Stimulated activated naive CD8-positive, alpha-beta T cell treated with anti-CD3 and anti-CD28 coated beads, Interleukin-15, amount 100 ng/mL, for 72 hours (primary cell): ENCODE results near the gene PCMTD2.

Experiments
- ATAC-seq: fragments of 150-1000 bp; cut with Tn5 transposase; 2 replicates; pipeline ENCODE4 v1.10.0; 2021; ENCODE audit warnings: mild to moderate bottlenecking, moderate library complexity
- DNase-seq, 2 donors: peaks; one replicate each; pipeline ENCODE4 v3.0.0; 2021 to 2022
- H3K27ac Mint-ChIP-seq, 2 donors: one replicate each; pipeline ENCODE4 v1.8.0; 2022; ENCODE audit warnings: mild to moderate bottlenecking in 2 of 2, mixed read lengths in 2 of 2, moderate library complexity in 2 of 2
- H3K27me3 Mint-ChIP-seq: one replicate; pipeline ENCODE4 v1.8.0; 2022; ENCODE audit warnings: mixed read lengths
- H3K4me1 Mint-ChIP-seq: one replicate; pipeline ENCODE4 v1.8.0; 2022; ENCODE audit warnings: mild to moderate bottlenecking, mixed read lengths
- H3K4me3 Mint-ChIP-seq, 2 donors: one replicate each; pipeline ENCODE4 v1.8.0; 2022; ENCODE audit warnings: mild to moderate bottlenecking in 2 of 2, mixed read lengths in 2 of 2, moderate library complexity in 1 of 2
- H3K9me3 Mint-ChIP-seq, 2 donors: one replicate each; pipeline ENCODE4 v1.8.0; 2022; ENCODE audit warnings: mixed read lengths in 2 of 2

PCMTD2 gene

DNA sequence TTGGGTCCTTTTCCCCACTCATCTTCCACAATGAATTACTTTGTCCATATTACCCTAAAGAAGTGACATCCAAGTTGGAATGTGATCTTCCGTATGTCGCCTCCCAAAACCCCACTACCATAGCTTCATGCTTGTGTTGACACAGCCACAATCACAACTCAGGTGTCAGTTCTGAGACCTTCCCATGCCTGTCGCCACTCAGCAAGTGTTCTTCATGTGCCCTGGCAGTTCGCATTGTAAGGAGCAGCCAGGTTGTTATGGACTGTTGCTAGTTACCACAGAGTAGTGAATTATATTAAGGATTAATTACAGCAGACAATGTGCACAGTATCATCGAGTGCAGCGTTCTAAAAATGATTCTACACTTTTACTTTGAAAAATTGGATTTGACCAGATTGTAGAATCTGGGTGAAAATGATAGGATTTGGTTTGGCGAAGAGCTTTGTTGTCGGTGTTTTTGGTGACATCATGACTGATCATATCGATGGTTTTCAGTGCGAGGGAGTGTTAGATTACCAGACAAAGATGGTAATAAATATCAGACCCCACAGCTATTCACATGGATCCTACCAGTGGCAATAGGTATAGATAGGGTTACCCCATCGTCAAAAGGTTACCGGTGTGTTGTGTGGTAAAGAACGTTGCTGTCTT, 1.7 kb downstream of the PCMTD2 start:
- DNase-seq (no peak), ATAC-seq (no peak)
- no peak overlapping the region for H3K27ac Mint-ChIP-seq

GRCh38 chr20:64258071-64258823, 2.7 kb downstream of the PCMTD2 start:
- no peak for DNase-seq
- H3K27me3 Mint-ChIP-seq: peaks cover 1% of the 10 kb centered on the region
- no peaks in the 10 kb centered on the region for H3K9me3 Mint-ChIP-seq
- no peak for ATAC-seq
- H3K4me1 Mint-ChIP-seq: peaks cover 78% of the 10 kb centered on the region
- peak overlapping the region; percentile 16 to 46 for H3K4me3 Mint-ChIP-seq
- H3K27ac Mint-ChIP-seq: peak overlapping the region in 1 of 2 donors; percentile 48

More for the DNA sequence above, 1.7 kb downstream of the PCMTD2 start:
- Mint-ChIP-seq H3K4me3 (peak overlapping the region; percentile 93 to 98), H3K27me3 (peaks cover 12% of the 10 kb centered on the region), H3K9me3 (no peaks in the 10 kb centered on the region), H3K4me1 (peaks cover 68% of the 10 kb centered on the region)

DNA sequence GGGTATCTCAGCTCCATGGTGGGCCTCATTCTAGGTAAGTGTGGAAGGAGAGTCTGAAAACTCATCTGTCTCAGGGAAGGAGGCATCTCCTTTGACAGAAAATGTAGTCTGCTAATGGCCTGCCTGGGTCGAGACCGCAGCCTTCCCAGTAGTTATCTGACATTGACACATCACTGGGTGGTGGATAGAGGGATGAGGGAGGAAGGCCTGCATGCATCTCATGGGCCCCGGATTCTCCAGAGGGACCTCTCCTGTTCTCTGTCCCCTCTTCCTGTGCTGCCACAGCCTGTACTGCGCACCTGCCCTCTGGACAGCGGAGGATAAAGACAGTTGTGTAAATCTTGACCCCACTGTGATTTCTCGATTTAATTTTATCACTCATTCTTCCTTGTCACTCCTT, 4.7 kb downstream of the PCMTD2 start:
- Mint-ChIP-seq H3K27ac (peak overlapping the region in 1 of 2 donors; percentile 62), H3K4me1 (peaks cover 75% of the 10 kb centered on the region), H3K4me3 (no peak overlapping the region)

DNA sequence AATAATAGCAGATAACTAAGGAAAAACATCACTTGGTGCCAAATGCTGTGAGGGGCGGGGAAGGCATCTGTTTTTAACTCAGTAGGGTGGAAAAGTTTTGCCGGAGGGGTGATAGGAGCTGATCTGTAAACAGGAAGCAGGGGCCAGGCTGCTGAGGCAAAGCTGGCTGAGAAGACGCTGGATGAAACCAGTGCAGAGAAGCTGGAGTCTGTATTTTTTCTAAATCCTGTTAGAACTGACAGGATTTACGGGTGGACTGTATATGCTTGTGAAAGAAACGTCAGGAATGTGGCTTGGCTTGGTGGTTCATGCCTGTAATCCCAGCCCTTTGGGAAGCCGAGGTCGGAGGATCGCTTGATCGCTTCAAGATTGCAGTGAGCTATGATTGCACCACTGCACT, 5.6 kb downstream of the PCMTD2 start:
- DNase-seq (no peak), ATAC-seq (no peak)
- Mint-ChIP-seq H3K9me3 (no peaks in the 10 kb centered on the region), H3K27me3 (no peaks in the 10 kb centered on the region), H3K4me3 (peak overlapping the region; percentile 0 to 41), H3K27ac (no peak overlapping the region), H3K4me1 (peaks cover 73% of the 10 kb centered on the region)

More for the DNA sequence above, 4.7 kb downstream of the PCMTD2 start:
- DNase-seq (no peak), ATAC-seq (no peak)
- Mint-ChIP-seq H3K27me3 (no peaks in the 10 kb centered on the region), H3K9me3 (no peaks in the 10 kb centered on the region)

DNA sequence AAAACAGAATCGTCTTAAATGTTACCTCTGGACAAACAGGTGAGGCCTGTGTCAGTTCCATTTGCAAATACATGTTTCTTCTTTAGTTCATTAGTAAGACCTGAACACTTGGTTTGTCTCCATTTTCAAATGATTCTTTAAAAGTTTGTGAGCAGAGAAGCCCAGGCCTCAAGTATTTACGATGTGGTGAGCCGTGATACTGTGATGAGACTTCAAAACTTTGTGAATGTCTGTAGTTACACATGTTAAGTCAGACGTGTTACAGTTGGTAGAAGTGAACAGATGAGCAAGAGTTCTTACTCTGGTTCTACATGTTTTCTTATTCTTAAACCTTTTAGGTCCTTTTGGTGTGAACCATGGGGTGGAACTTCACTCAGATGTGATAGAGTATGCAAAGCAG, 8.5 kb downstream of the PCMTD2 start:
- Mint-ChIP-seq H3K4me1 (peaks cover 44% of the 10 kb centered on the region), H3K27ac (no peak overlapping the region), H3K4me3 (no peak overlapping the region), H3K9me3 (no peaks in the 10 kb centered on the region), H3K27me3 (no peaks in the 10 kb centered on the region)
- DNase-seq (no peak), ATAC-seq (no peak)

DNA sequence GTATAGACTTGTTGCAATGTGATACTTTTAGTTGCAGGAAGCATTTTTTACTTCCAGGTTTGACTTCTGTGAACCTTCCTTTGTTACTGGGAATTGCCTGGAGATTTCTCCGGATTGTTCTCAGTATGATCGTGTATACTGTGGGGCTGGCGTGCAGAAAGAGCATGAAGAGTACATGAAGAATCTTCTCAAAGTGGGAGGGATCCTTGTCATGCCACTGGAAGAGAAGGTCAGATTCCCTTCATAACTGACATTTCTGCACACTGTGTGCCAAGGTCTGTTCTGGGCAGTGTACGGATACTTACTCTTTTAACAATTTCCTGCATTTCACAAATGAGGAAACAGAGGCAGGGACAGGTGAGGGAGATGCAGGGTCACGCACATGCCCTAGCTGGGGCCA, 9.7 kb downstream of the PCMTD2 start:
- Mint-ChIP-seq H3K4me3 (no peak overlapping the region), H3K9me3 (no peaks in the 10 kb centered on the region), H3K27ac (no peak overlapping the region), H3K4me1 (peaks cover 37% of the 10 kb centered on the region), H3K27me3 (no peaks in the 10 kb centered on the region)
- DNase-seq (no peak), ATAC-seq (no peak)

GRCh38 chr20:64266988-64267387, 11.4 kb downstream of the PCMTD2 start:
- no peaks in the 10 kb centered on the region for H3K27me3 Mint-ChIP-seq
- ATAC-seq (no peak), DNase-seq (no peak)
- H3K9me3 Mint-ChIP-seq: no peaks in the 10 kb centered on the region
- H3K4me1 Mint-ChIP-seq: peaks cover 22% of the 10 kb centered on the region
- no peak overlapping the region for H3K4me3 Mint-ChIP-seq
- no peak overlapping the region for H3K27ac Mint-ChIP-seq

DNA sequence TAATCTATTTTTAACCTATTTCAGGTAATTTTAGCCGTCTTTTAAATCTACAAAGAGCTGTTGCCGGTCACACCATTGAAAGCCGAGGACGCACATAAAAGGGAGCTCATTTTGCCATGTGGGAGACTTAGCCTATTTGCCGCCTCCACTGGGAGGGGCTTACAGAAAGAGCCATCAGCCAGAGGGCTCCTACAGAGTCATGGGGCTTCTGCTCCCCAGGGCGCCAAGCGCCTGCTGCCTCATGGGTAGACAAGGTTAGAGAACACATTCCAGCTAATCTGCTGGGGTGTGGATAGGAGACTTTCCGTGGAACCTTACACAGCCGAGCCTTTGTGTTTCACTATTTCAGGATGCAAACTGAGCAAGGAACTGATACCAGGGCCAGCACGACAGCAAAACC, 12.6 kb downstream of the PCMTD2 start:
- H3K27me3 Mint-ChIP-seq: no peaks in the 10 kb centered on the region
- H3K4me3 Mint-ChIP-seq: no peak overlapping the region
- ATAC-seq (no peak), DNase-seq (no peak)
- peaks cover 12% of the 10 kb centered on the region for H3K4me1 Mint-ChIP-seq
- H3K9me3 Mint-ChIP-seq: no peaks in the 10 kb centered on the region
- H3K27ac Mint-ChIP-seq: no peak overlapping the region

DNA sequence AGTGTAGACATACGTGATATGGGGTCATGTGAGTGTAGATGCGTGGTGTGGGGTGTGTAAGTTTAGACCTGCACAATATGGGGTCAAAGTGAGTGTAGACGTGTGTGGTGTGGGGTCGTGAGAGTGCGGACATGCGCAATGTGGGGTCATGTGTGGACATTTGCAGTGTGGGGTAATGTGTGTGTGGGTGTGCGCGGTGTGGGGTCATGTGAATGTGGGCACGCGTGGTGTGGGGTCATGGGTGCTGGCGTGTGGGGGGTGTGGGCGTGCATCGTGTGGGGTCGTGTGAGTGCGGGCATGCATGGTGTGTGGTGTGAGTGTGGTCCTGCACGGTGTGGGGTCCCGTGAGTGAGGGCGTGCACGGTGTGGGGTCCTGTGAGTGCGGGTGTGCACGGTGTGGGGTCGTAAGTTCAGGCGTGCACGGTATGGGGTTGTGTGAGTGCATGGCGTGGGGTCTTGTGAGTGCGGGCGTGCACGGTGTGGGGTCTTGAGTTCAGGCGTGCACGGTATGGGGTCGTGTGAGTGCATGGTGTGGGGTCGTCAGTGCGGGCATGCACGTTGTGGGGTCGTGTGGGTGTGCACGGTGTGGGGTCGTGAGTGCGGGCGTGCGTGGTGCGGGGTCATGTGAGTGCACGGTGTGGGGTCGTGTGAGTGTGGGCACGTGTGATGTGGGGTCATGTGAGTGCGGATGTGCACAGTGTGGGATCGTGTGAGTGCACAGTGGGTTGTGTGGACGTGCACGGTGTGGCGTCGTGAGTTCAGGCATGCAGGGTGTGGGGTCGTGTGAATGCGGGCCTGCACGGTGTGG, 14.3 kb downstream of the PCMTD2 start:
- H3K4me1 Mint-ChIP-seq: peaks cover 5% of the 10 kb centered on the region
- DNase-seq: no peak
- H3K4me3 Mint-ChIP-seq: no peak overlapping the region
- no peak overlapping the region for H3K27ac Mint-ChIP-seq
- H3K27me3 Mint-ChIP-seq: no peaks in the 10 kb centered on the region
- no peaks in the 10 kb centered on the region for H3K9me3 Mint-ChIP-seq
- ATAC-seq: peak; percentile 74

GRCh38 chr20:64271636-64272035, 16.1 kb downstream of the PCMTD2 start:
- ATAC-seq (no peak), DNase-seq (no peak)
- H3K4me1 Mint-ChIP-seq: peaks cover 5% of the 10 kb centered on the region
- H3K9me3 Mint-ChIP-seq: no peaks in the 10 kb centered on the region
- no peak overlapping the region for H3K4me3 Mint-ChIP-seq
- no peaks in the 10 kb centered on the region for H3K27me3 Mint-ChIP-seq
- H3K27ac Mint-ChIP-seq: no peak overlapping the region

DNA sequence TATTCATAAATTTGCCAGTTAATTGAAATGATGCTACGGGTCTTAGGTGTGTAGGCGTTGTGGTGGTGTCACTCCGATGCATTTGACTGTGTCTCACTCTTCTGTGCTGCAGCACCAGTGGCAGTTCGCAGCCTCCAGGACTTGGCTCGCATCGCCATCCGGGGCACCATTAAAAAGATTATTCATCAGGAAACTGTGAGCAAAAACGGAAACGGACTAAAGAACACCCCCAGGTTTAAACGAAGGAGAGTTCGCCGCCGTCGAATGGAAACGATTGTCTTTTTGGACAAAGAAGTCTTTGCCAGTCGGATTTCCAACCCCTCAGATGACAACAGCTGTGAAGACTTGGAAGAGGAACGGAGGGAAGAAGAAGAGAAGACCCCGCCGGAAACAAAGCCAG, 17.6 kb downstream of the PCMTD2 start:
- H3K27ac Mint-ChIP-seq: no peak overlapping the region
- peaks cover 5% of the 10 kb centered on the region for H3K4me1 Mint-ChIP-seq
- H3K9me3 Mint-ChIP-seq: no peaks in the 10 kb centered on the region
- H3K27me3 Mint-ChIP-seq: no peaks in the 10 kb centered on the region
- ATAC-seq (no peak), DNase-seq (no peak)
- no peak overlapping the region for H3K4me3 Mint-ChIP-seq

DNA sequence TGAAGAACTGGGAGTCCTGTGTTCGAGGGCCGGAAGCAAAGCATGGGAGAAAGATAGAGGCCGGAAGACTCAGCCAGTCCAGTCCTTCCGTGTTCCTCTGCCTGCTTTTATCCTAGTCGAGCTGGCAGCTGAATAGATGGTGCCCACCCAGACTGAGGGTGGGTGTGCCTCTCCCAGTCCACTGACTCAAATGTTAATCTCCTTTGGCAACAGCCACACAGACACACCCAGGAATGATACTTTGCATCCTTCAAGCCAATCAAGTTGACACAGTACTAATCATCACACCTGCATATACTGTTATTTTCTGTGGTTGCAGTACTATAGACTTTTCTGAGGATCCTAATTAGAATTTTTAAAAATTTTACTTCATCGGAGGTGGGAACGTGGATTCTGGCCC, 21.3 kb downstream of the PCMTD2 start:
- H3K9me3 Mint-ChIP-seq: no peaks in the 10 kb centered on the region
- H3K4me3 Mint-ChIP-seq: no peak overlapping the region
- peaks cover 26% of the 10 kb centered on the region for H3K4me1 Mint-ChIP-seq
- H3K27me3 Mint-ChIP-seq: no peaks in the 10 kb centered on the region
- ATAC-seq: no peak
- H3K27ac Mint-ChIP-seq: no peak overlapping the region
- DNase-seq: no peak

- Mint-ChIP-seq H3K27ac (no peak overlapping the region), H3K9me3 (no peaks in the 10 kb centered on the region), H3K4me3 (no peak overlapping the region), H3K27me3 (no peaks in the 10 kb centered on the region), H3K4me1 (peaks cover 27% of the 10 kb centered on the region)
- DNase-seq: no peak
- ATAC-seq: no peak
These were observed 22.2 kb downstream of the PCMTD2 start for GRCh38 chr20:64277571-64278316.

DNA sequence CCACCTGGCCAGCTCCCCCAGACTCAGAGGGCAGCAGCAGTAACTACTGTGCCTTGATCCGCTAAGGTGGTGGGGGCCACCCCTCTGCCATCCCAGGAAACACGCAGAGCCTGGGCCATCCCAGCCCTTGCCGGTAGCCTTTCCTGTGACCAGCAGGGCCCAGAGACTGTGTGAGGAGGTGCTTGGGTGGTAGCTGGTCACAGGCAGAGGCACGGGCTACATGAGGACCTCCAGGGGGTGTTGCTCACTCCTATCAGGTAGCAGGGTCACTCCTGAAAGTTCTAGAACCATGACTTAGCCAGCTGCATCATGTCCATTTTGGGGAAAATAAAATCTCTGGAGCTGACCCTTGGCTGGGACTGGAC, 22.8 kb downstream of the PCMTD2 start:
- Mint-ChIP-seq H3K4me1 (peaks cover 27% of the 10 kb centered on the region), H3K27ac (no peak overlapping the region), H3K4me3 (no peak overlapping the region), H3K9me3 (no peaks in the 10 kb centered on the region), H3K27me3 (no peaks in the 10 kb centered on the region)
- ATAC-seq (no peak), DNase-seq (no peak)

- H3K27ac Mint-ChIP-seq: peak overlapping the region in 1 of 2 donors; percentile 63
- H3K4me3 Mint-ChIP-seq: no peak overlapping the region
- ATAC-seq (peak; percentile 88), DNase-seq (peak; percentile 45 to 58)
- H3K4me1 Mint-ChIP-seq: peaks cover 27% of the 10 kb centered on the region
- no peaks in the 10 kb centered on the region for H3K9me3 Mint-ChIP-seq
- no peaks in the 10 kb centered on the region for H3K27me3 Mint-ChIP-seq
These were observed 24.4 kb downstream of the PCMTD2 start for GRCh38 chr20:64279826-64280459.
